Thoracic aorta (tissue), 2 donors: Measurements from ENCODE around the gene TMEM218. TPM values are rescaled to one million over a fixed set of nuclear protein-coding genes. Genes with fewer than 3 reads are reported as not detected.

ENCODE experiments used
- ATAC-seq: fragments of 150-250 bp; one replicate; pipeline ENCODE4 v1.8.0; 2017; ENCODE audit warnings: low read depth; ENCODE audit not compliant: insufficient number of reproducible peaks, low FRiP score
- DNase-seq: peaks from one replicate; pipeline ENCODE4 v3.0.0-alpha.2; 2020; ENCODE audit warnings: low spot score
- H3K27ac ChIP-seq, 2 donors: fragments of 200-600 bp; sonication (generic); 1 replicate in 1 of 2; 2 replicates in 1 of 2; pipeline ENCODE4 v1.5.1; 2016; ENCODE audit warnings: mild to moderate bottlenecking in 2 of 2, moderate library complexity in 2 of 2
- H3K27me3 ChIP-seq: fragments of 200-600 bp; sonication (generic); replicated peaks from 2 replicates; pipeline ENCODE4 v1.6.0; 2016; ENCODE audit warnings: mild to moderate bottlenecking; ENCODE audit not compliant: insufficient read depth
- H3K36me3 ChIP-seq: fragments of 200-600 bp; sonication (generic); one replicate; pipeline ENCODE4 v1.5.1; 2016
- H3K4me1 ChIP-seq, 2 donors: fragments of 200-600 bp; sonication (generic); 1 replicate in 1 of 2; 2 replicates in 1 of 2; pipeline versions ENCODE4 v1.5.1 to v1.6.0; 2016; ENCODE audit warnings: low read depth in 2 of 2, mild to moderate bottlenecking in 1 of 2; ENCODE audit not compliant: control insufficient read depth in 1 of 2
- H3K4me3 ChIP-seq: fragments of 200-600 bp; sonication (generic); 2 replicates; pipeline ENCODE4 v1.5.1; 2016; ENCODE audit warnings: mild to moderate bottlenecking
- H3K9me3 ChIP-seq: fragments of 200-600 bp; sonication (generic); 2 replicates; pipeline ENCODE4 v1.5.1; 2016
- CTCF ChIP-seq: fragments of 200-600 bp; sonication (generic); IDR thresholded peaks from one replicate; pipeline ENCODE4 v1.5.1; 2019; ENCODE audit warnings: antibody characterized with exemption
- total RNA-seq, 2 donors: library from RNA; depleted of rRNA; stranded (reverse); fragments of >200 nt; gene quantifications; one replicate each; pipeline versions ENCODE4 v1.1.0 to v1.2.3, GENCODE V29; 2016

TMEM218 gene
- total RNA-seq, 2 donors from 2014 or later, result 15.2 to 17.7 TPM

GRCh38 chr11:125083312-125084056 lies 27.9 kb downstream of the TMEM218 start:
- Histone ChIP-seq H3K4me3 (no peak overlapping the region), H3K27me3 (no peaks in the 10 kb centered on the region), H3K9me3 (no peaks in the 10 kb centered on the region), H3K4me1 (no peaks in the 10 kb centered on the region), H3K27ac (no peak overlapping the region), H3K36me3 (no peaks in the 10 kb centered on the region)
- no peak for ATAC-seq
- no peak for DNase-seq
- no peak for TF ChIP-seq CTCF

- Histone ChIP-seq H3K27me3 (no peaks in the 10 kb centered on the region), H3K27ac (no peak overlapping the region), H3K4me3 (no peak overlapping the region), H3K36me3 (no peaks in the 10 kb centered on the region), H3K9me3 (no peaks in the 10 kb centered on the region), H3K4me1 (no peaks in the 10 kb centered on the region)
- ATAC-seq (no peak), DNase-seq (no peak)
- TF ChIP-seq CTCF, result no peak
Measured at GRCh38 chr11:125082611-125083311, 28.7 kb downstream of the TMEM218 start.

GRCh38 chr11:125082040-125082439 lies 29.4 kb downstream of the TMEM218 start:
- TF ChIP-seq CTCF, result no peak
- no peaks in the 10 kb centered on the region for H3K9me3 ChIP-seq
- H3K4me1 ChIP-seq, result no peaks in the 10 kb centered on the region
- no peaks in the 10 kb centered on the region for H3K27me3 ChIP-seq
- no peak overlapping the region for H3K27ac ChIP-seq
- no peak for DNase-seq
- no peaks in the 10 kb centered on the region for H3K36me3 ChIP-seq
- H3K4me3 ChIP-seq, result no peak overlapping the region
- ATAC-seq, result no peak

- no peaks in the 10 kb centered on the region for H3K27me3 ChIP-seq
- H3K36me3 ChIP-seq, result no peaks in the 10 kb centered on the region
- no peaks in the 10 kb centered on the region for H3K4me1 ChIP-seq
- no peak for ATAC-seq
- H3K9me3 ChIP-seq, result no peaks in the 10 kb centered on the region
- no peak for DNase-seq
- H3K4me3 ChIP-seq, result no peak overlapping the region
- H3K27ac ChIP-seq, result no peak overlapping the region
- TF ChIP-seq CTCF, result no peak
Measured at GRCh38 chr11:125081098-125081798, 30.2 kb downstream of the TMEM218 start.

GRCh38 chr11:125080531-125080911 lies 30.9 kb downstream of the TMEM218 start:
- no peaks in the 10 kb centered on the region for H3K4me1 ChIP-seq
- no peak overlapping the region for H3K4me3 ChIP-seq
- no peaks in the 10 kb centered on the region for H3K36me3 ChIP-seq
- TF ChIP-seq CTCF, result no peak
- DNase-seq (no peak), ATAC-seq (no peak)
- H3K27ac ChIP-seq, result no peak overlapping the region
- H3K27me3 ChIP-seq, result no peaks in the 10 kb centered on the region
- no peaks in the 10 kb centered on the region for H3K9me3 ChIP-seq
